Mucosa of stomach (tissue), 1 donor: ENCODE data around the gene FKBP5.

ENCODE experiments used
- H3K27me3 ChIP-seq: one replicate; pipeline ENCODE4 v1.7.0; 2013; ENCODE audit warnings: mild to moderate bottlenecking, low read length; ENCODE audit not compliant: control insufficient read depth, insufficient read depth
- H3K36me3 ChIP-seq: one replicate; pipeline ENCODE4 v1.7.0; 2013; ENCODE audit warnings: low read length; ENCODE audit not compliant: control insufficient read depth, insufficient read depth
- H3K4me1 ChIP-seq: one replicate; pipeline ENCODE4 v1.7.0; 2013; ENCODE audit warnings: mild to moderate bottlenecking, low read length; ENCODE audit not compliant: control insufficient read depth, insufficient read depth
- H3K4me3 ChIP-seq: one replicate; pipeline ENCODE4 v1.7.0; 2013; ENCODE audit warnings: low read length
- H3K9ac ChIP-seq: one replicate; pipeline ENCODE4 v1.7.0; 2013; ENCODE audit warnings: mild to moderate bottlenecking, low read length, moderate library complexity
- H3K9me3 ChIP-seq: one replicate; pipeline ENCODE4 v1.7.0; 2013; ENCODE audit warnings: mild to moderate bottlenecking, low read length, moderate library complexity; ENCODE audit not compliant: control insufficient read depth
- donor health status: Pancreatic carcinoma.

FKBP5 gene

DNA sequence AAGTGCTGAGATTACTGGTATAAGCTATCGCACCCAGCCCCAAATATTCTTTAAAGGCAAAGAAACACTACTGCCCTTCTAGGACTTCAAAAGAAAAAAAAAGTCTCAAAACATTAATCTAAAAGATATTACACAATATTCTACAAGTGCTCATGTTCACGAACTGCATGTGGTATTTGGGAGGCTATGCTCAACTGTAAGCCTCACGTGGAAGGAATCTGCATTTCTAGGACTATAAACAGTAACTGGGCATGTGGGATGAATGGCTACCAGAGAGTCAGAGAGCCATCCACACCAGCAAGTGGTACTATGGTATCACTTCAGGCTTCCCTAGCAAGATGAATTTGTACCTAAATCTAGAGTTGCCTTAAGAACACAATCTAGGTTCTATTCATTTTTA, 50.0 kb downstream of the FKBP5 start:
- no peaks in the 10 kb centered on the region for H3K9me3 ChIP-seq
- no peak overlapping the region for H3K9ac ChIP-seq
- no peak overlapping the region for H3K4me3 ChIP-seq
- peaks cover 8% of the 10 kb centered on the region for H3K4me1 ChIP-seq
- H3K27me3 ChIP-seq = no peaks in the 10 kb centered on the region
- H3K36me3 ChIP-seq = no peaks in the 10 kb centered on the region

DNA sequence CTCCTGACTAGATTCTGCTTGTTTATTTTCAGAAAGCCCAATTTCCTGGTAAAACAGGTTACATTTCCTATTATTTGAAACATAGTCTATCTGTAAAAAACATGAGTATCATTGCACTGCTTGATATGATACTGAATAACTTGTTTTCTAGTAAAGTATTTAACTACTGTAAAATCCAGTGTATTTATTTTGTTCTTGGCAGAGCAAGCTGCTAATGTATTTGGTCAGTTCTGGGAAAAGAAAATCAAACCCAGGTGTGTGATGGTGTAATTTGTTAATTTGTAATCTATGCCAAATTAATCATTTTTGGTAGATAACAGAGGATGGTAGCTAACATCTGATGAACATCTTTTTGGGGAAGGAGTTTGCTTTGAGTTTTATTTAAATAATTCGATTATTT, 50.8 kb downstream of the FKBP5 start:
- Histone ChIP-seq H3K9me3 (no peaks in the 10 kb centered on the region), H3K4me1 (peaks cover 8% of the 10 kb centered on the region), H3K27me3 (no peaks in the 10 kb centered on the region), H3K4me3 (no peak overlapping the region), H3K9ac (no peak overlapping the region), H3K36me3 (no peaks in the 10 kb centered on the region)

DNA sequence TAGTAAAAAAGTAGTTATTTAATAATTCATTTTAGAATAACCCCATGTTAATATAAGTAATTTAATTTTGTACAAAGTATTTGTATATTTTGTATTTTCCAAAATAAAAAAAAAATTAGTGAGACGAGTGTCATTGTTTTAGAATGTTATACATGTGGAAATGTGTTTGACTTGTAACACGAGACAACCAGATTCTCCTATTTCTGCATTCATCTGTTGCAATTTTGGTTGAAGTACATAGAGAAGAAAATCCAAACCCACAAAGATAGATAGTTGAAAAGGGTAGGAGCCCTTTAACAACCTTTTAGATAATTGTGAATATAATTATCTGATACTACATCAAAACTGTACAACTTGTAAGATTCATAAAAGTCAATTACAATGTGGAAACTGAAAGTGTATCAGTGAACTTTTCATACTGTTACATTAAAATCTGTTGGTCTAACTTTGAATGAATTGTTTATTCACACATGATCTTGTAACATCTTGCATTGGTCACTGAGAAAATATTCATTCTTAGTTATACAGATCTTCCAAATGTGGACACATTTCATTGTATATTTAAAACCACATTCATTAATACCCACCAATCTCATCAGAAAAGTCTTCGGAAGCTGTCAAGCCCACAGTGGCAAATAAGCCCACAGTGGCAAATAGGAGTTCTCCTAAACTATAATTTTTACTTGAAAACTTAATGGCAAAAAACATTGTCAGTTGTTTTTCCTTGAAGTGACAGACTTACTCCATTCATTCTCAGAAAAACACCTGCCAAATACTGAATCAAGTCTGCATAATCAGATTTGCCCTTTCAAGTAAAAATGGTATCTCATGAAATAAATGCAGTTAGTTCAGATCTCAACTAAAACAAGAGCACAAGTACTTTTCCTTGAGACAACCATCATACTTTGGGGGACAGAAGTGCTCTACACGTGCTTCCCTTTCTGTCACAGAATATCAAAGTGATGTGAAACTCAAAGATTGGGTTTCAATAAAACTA, 52.8 kb downstream of the FKBP5 start:
- no peak overlapping the region for H3K4me3 ChIP-seq
- peaks cover 8% of the 10 kb centered on the region for H3K4me1 ChIP-seq
- no peaks in the 10 kb centered on the region for H3K36me3 ChIP-seq
- H3K27me3 ChIP-seq = no peaks in the 10 kb centered on the region
- H3K9me3 ChIP-seq = no peaks in the 10 kb centered on the region
- H3K9ac ChIP-seq = no peak overlapping the region

DNA sequence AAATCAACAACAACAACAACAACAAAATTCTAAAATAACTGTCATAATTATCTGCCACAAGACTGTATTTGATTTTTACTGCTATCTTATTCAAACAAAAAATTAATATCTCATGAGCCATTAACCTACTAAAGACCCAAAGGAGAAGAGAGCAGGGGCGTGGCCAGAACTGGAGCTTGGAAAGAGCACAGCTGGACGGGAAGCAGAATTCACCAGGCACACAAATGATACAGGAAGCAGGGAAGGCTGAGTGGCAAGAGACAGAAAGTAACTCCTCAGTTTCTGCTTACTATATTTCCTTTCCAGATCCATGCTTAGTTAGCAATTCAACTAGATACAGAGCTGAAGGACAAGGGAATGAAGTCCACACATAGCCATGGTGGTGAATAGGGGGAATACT, 54.4 kb downstream of the FKBP5 start:
- Histone ChIP-seq H3K4me3 (no peak overlapping the region), H3K4me1 (peaks cover 8% of the 10 kb centered on the region), H3K9ac (no peak overlapping the region), H3K36me3 (no peaks in the 10 kb centered on the region), H3K27me3 (no peaks in the 10 kb centered on the region), H3K9me3 (no peaks in the 10 kb centered on the region)

DNA sequence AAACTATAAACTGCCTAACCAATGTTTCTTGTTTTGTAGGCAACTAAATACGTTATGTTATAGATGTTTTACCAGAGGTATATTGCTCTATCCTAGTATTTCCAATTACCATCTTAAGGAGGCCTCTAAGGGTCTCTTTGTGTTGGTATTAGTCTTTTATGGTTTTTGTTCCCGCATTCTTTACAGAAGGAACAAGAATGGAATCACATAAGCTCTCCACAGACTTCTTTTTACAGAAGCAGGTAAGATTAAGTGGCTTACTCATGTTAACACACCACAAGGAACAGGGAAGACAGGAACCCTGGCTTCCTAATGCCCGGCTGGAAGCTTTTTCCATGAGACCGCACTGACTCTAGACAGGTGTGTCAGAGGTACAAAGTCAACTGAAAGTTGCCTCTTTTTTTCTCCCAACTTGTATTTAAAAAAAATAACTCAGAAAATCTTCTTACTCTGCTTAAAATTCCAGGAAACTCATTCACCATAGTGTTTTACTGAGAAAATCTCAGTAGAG, 55.1 kb downstream of the FKBP5 start:
- Histone ChIP-seq H3K4me3 (no peak overlapping the region), H3K27me3 (no peaks in the 10 kb centered on the region), H3K9me3 (no peaks in the 10 kb centered on the region), H3K36me3 (no peaks in the 10 kb centered on the region), H3K4me1 (peaks cover 8% of the 10 kb centered on the region), H3K9ac (no peak overlapping the region)

DNA sequence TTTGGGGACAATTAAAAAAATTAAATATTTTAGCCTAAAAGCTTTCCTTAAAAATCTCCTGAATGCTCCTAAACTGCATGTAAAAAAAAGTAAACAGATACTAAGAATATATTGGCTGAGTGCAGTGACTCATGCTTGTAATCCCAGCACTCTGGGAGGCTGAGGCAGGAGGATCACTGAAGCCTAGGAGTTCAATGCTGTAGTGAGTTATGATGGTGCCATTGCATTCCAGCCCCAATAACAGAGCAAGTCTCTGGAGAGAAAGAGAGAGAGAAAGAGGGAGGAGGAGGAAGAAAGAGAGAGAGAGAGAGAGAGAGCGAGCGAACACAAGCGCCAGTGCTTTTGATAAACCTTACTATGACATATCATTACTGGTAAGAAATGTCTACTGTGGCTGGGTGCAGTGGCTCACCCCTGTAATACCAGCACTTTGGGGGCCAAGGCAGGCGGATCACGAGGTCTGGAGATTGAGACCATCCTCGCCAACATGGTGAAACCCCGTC, 58.8 kb downstream of the FKBP5 start:
- no peaks in the 10 kb centered on the region for H3K36me3 ChIP-seq
- no peaks in the 10 kb centered on the region for H3K27me3 ChIP-seq
- H3K4me3 ChIP-seq = no peak overlapping the region
- H3K4me1 ChIP-seq = peaks cover 8% of the 10 kb centered on the region
- H3K9me3 ChIP-seq = no peaks in the 10 kb centered on the region
- H3K9ac ChIP-seq = no peak overlapping the region

DNA sequence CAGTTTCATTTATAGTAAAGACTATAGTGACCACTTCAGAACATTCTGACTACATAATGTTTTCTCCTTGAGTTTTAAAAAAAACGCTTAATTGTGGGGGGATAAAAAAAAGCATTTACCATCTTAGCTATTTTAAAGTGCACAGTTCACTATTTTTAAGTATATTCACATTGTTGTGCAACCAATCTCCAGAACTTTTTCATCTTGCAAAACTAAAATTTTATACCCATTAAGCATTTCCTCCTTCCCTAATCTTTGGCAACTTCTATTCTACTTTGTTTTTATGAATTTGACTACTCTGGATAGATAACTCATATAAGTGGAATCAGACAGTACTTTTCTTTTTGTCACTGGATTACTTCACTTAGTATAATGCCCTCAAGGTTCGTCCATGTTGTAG, 62.3 kb downstream of the FKBP5 start:
- H3K36me3 ChIP-seq = no peaks in the 10 kb centered on the region
- no peak overlapping the region for H3K4me3 ChIP-seq

DNA sequence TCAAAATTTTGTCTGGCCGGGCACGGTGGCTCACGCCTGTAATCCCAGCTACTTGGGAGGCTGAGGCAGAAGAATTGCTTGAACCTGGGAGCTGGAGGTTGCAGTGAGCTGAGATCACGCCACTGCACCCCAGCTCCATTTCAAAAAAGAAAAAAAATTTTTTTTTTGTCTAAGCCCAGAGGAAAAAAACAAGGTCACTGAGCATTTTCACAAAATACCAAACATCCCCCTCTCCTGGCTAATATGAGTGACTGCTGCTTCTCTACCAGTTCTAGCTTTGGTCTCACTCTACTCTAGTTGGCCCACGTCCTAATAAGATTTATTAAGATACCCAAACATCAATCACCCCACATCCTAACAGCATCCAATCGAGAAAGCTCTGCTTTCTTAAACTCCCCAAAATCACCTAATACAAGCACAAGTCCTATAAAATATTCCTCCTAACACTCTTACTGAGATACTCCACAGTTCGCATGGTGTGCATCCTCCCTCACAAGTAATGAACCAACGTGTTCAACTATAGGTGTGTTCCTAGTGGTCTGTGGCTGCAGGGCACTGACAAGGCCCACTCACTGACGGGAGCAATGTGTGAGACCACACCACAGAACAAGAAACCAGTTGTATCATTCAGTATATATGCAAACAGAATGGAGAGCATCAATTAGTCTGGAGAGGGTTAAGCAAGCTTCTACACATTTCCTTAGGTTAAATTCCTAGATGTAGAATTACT, 64.2 kb downstream of the FKBP5 start:
- no peaks in the 10 kb centered on the region for H3K36me3 ChIP-seq
- no peak overlapping the region for H3K4me3 ChIP-seq
- no peaks in the 10 kb centered on the region for H3K27me3 ChIP-seq
- H3K9ac ChIP-seq = no peak overlapping the region
- no peaks in the 10 kb centered on the region for H3K4me1 ChIP-seq
- H3K9me3 ChIP-seq = no peaks in the 10 kb centered on the region

More for the DNA sequence above, 62.3 kb downstream of the FKBP5 start:
- H3K27me3 ChIP-seq = no peaks in the 10 kb centered on the region
- H3K9ac ChIP-seq = no peak overlapping the region
- H3K9me3 ChIP-seq = no peaks in the 10 kb centered on the region
- no peaks in the 10 kb centered on the region for H3K4me1 ChIP-seq

DNA sequence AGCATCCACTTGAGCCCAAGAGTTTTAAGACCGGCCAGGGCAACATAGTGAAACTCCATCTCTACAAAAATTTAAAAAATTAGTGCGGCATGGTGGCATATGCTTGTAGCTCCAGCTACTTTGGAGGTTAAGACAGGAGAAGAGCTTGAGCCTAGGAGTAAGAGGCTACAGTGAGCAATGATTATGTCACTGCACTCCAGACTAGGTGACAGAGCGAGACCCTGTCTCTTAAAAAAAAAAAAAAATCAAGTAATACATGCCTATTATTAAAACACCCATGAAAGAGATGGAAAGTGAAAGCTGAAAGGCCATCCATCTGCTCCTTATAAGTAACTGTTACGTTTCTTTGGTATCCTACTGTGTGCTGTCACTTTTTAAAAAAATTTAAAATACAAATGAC, 66.4 kb downstream of the FKBP5 start:
- Histone ChIP-seq H3K36me3 (no peaks in the 10 kb centered on the region), H3K4me1 (no peaks in the 10 kb centered on the region), H3K9me3 (no peaks in the 10 kb centered on the region)

DNA sequence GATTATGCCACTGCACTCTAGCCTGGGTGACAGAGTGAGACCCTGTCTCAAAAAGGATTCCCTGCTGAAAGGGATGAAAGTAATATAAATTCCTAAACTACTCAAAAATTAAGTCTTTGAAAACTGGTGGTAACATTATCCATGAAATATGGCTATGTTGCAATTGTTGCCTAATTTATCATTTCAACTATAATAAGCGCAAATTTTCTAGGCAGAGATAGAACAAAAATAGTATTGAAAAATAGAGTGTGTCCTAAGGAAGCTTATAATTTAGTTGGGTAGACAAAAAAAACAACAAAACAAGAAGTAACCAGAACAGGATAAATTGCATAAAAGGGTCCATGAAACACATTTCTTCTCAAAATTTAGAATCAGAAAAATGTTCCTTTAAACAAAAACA, 68.0 kb downstream of the FKBP5 start:
- no peak overlapping the region for H3K4me3 ChIP-seq
- H3K9me3 ChIP-seq = no peaks in the 10 kb centered on the region
- no peak overlapping the region for H3K9ac ChIP-seq
- no peaks in the 10 kb centered on the region for H3K36me3 ChIP-seq
- no peaks in the 10 kb centered on the region for H3K4me1 ChIP-seq
- no peaks in the 10 kb centered on the region for H3K27me3 ChIP-seq

More for the DNA sequence above, 66.4 kb downstream of the FKBP5 start:
- H3K9ac ChIP-seq = no peak overlapping the region
- no peaks in the 10 kb centered on the region for H3K27me3 ChIP-seq
- no peak overlapping the region for H3K4me3 ChIP-seq

DNA sequence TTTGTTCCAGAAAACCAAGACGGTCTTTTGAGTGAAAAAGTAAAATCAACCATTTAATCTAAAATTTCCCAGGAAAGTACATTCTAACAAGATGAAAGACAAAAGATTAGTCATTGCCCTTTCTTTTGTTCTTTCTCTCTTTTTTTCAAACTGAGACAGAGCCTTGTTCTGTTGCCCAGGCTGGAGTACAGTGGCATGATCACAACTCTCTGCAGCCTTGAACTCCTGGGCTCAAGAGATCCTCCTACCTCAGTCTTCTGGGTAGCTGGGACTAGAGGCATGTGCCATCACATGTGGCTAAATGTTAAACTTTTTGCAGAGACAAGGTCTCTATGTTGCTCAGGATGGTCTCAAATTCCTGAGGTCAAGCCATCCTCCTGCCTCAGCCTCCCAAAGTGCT, 75.0 kb downstream of the FKBP5 start:
- Histone ChIP-seq H3K36me3 (no peaks in the 10 kb centered on the region), H3K27me3 (no peaks in the 10 kb centered on the region), H3K4me1 (no peaks in the 10 kb centered on the region), H3K4me3 (no peak overlapping the region), H3K9ac (no peak overlapping the region), H3K9me3 (no peaks in the 10 kb centered on the region)

DNA sequence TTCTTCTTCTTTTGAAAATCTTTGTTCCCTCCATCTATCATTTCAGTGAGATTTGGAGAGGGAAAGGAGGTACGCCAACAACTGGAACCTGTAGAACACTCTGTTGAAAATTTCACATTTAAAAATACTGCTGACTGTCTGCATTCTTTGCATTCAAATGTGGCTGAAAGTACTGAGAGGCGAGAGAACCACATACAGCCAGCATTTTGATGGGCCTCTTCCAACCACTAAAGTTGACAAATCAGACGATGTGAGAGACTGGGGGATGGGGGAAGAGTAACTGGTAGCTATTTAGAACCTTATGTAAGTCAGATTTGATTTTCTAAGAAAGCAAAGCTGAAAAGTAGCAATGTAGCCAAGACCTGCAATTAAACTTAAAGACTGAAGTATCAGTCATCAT, 77.5 kb downstream of the FKBP5 start:
- Histone ChIP-seq H3K4me1 (no peaks in the 10 kb centered on the region), H3K36me3 (no peaks in the 10 kb centered on the region), H3K4me3 (no peak overlapping the region)

More for the DNA sequence above, 77.5 kb downstream of the FKBP5 start:
- no peaks in the 10 kb centered on the region for H3K27me3 ChIP-seq
- H3K9me3 ChIP-seq = no peaks in the 10 kb centered on the region
- no peak overlapping the region for H3K9ac ChIP-seq
